ENCODE data around the gene PNMA1.
"Not testable (repeated sequence)": the region's sequence is repeated elsewhere in the genome, so short reads cannot be mapped to it uniquely, and the experiment has no call there.

Gene PNMA1

DNA sequence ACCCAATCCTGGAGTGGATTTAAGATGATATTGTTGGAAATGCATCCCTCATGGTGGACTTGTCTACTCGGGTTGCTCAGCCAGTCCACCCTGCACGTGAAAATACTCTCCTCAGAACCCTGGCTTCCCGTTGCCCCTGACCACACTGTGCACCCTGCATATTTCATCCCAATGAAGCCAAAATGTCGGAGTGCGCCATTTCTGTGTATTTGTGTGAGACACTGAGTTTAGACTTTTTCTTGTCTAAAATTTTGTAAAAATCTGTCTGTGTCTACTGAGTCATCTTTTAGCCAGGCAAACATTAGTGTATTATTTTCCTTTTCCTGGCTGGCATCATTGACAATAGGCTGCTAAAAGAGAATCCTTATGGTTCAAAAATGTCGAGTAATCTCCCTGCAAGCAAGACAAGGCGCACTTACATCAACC lies 485 bp upstream of the PNMA1 start:
- DNase-seq = no peak

DNA sequence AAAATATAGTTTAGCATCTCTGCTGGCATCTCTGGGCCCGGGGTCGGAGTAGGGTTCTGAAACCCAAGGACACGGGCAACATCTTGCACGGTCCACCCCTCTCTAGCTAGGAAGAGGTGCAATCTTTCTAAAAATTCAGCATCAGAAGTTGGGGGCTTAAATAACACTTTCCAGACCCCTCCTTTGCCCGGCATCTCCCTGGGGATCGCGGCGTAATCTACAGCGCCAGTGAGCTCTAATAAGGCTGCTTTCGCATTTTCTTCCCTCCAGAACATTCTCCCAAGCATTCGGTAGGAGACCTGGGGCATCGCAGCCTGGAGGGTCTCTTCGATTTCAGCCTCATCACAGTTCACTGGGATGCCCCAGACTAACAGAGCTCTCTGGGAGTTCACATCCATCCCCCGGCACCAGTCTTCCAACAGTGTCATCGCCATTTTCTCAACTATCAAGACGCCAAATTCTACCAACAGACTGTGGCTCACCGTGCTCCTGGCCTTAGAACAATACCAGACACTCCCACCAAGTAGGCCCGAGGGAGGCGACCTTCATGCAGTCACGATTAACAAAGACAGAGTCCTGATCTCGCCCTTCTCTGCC lies 880 bp downstream of the PNMA1 start:
- no peak for DNase-seq

DNA sequence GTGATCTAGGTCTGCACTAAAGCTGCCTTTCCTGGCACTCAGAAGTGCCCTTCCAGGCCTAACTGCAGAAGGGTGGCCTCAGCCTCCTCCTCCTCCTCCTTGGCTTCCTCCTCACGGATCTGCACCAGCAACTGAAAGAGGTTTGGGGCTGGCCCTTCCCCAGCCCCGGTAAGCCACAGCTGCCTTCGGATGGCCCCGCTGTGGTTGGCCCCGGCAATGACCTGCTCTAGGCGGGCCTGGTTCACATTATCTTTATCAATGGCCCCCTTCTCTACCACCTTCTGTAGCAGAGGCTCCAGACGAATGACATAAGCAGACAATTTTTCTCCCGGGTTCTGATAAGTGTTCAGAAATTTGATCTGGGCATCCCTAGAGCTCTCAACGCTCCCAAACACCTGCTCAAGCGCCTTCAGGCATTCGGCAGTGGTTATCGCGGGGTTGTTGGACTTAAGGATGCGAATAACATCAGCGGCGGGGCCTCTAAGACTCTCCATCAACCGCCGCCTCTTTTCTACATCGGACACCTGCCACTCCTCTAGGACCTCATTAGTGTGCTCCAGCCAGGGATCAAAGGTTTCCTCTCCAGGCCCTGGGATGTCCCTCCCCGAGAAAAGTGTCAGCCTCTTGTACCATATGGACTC lies 1.5 kb downstream of the PNMA1 start:
- no peak for DNase-seq

DNA sequence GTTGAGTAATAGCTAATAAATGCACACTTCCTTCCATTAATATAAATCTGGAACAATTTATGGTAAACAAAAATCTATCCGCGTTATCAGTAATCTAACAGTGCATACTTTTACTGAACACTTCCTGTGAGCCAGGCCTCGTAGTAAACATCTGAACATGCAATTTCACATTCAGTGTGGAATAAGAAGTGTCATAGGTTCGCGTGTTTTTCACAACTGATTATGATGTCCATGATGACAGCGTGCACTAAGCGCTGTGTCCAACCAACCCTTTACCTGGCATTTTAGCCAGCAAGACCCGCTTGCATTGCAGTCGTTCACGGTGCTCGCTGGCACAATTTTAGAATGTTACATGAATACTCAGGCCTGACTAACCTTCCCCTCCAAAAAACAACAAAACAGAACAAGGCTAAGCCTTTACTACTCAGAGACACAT lies 2.1 kb downstream of the PNMA1 start:
- no peak for DNase-seq

DNA sequence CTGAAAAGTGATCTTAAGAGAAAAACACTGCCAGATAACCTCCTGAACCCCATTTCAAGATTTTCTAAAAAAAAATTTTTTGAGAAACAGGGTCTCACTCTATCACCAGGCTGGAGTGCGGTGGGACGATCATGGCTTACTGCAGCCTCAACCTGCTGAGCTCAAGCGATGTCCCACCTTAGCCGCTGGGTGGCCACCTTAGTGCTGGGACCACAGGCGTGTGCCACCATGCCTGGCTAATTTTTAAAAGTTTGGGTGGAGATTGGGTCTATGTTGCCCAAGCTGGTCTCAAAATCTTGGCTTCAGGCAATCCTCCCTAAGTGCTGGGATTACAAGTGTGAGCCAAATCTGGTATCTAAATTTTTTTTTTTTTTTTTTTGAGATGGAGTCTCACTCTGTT lies 3.4 kb downstream of the PNMA1 start:
- no peak for DNase-seq

DNA sequence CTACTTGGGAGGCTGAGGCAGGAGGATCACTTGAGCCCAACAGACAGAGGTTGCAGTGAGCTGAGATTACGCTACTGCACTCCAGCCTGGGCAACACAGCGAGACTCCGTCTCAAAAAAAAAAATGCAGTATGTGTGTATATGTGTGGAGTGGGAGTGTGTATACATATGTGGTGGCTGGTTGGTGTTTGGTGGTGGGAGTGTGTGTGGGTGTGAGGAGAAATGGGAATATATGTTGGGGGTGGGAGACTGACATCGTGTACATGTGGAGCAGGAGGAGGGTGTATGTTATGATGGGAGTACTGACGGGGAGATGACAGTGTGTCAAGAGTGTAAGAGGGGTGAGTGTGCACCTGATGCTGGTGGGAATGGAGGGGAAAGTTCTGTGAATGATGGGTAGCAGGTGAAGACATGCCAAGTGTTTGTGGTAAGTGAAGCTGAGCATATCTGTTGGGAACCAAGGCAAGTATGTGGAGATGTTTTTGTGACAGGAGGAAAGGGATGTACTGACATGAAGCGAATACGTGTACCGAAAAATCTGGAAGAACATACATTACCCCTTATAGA lies 4.2 kb downstream of the PNMA1 start:
- no peak for DNase-seq

DNA sequence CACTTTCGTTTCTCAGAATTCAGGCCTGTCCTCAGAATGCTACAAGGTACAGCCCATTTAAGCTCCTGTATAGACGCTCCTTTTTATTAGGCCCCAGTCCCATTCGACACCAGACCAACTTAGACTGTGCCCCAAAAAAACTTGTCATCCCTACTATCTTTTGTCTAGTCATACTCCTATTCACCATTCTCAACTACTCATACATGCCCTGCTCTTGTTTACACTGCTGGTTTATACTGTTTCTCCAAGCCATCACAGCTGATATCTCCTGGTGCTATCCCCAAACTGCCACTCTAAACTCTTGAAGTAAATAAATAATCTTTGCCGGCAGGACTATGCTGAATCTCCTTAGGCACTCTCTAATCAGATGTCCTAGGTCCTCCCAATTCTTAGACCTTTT lies 6.1 kb downstream of the PNMA1 start:
- not testable (repeated sequence) for DNase-seq

DNA sequence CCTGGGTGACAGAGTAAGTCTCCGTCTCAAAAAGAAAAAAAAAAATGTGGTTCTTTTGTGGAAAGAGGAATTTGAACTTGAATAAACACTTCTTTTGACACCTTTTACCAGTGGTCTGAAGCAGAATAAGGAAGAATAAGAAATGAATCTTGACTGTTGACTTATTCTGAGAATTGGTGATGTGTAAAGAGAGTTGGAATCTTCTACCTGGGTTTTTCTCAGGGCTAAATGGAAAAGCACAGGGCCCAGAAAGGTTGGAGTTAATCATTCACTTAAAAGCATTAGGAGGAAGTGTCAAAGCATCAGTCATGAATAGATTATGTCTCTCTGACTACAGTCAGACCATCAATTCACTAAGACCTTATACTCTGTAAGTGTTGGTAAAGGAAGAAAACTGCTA lies 13.9 kb downstream of the PNMA1 start:
- no peak for DNase-seq

DNA sequence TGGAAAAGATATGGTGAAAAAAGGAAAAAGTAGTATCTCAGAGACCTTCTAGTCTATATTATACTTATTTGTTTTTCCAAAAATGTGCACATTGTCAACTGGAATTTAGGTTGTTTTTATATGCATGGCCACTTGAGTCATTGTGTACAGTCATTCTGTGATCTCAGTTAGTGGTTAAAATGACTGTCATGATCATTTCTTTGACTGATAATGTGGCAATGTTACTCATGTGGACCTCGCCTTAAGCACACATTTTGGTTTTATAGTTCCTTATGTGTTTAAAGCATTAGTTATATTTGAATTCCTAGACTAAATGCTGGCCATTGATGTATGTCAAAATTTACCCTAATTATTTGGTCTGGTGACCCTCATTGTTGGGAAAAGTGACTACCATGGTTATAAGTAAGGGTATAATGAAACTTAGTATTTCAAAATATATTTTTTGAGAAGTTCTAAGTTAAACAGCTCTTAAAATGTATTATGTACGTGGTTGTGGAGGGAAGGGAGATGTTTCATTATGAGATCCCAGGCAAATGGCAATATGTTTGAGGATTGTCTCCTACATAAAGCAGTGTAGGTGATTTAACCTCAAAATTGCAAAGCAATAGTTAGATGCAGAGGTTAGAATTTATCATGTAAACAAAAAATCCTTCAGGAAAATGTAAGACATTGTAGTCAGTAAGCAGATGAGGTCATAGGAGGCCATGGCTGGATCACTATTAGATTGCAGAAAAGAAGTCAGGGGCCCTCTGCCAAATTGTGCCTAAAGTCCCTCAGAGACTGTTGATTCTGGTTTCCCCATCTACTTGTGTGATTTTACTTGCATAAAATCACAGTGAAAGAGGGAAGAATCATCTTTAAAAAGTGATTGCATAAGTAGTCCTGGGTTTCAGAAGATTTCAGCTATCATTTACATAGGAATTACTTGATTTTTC lies 17.5 kb downstream of the PNMA1 start:
- DNase-seq = no peak

DNA sequence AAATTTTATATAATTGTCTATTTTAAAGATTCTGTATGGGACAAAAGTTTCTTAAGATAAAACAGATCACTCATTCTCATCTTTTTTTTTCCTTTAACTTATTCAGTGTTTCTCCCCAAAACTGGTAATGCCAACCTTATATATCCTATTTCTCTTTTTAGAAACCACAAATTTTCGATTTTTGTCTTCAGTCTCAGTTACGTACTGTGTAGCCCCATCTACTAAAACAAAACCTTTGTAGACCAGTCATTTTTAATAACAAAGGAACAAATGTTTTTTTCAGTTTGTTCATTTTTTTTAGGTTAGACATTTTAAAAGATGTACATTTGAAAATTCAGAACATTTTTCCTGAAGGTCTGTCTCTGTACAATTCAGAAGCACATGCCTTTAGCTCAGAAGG lies 18.2 kb downstream of the PNMA1 start:
- DNase-seq = no peak

DNA sequence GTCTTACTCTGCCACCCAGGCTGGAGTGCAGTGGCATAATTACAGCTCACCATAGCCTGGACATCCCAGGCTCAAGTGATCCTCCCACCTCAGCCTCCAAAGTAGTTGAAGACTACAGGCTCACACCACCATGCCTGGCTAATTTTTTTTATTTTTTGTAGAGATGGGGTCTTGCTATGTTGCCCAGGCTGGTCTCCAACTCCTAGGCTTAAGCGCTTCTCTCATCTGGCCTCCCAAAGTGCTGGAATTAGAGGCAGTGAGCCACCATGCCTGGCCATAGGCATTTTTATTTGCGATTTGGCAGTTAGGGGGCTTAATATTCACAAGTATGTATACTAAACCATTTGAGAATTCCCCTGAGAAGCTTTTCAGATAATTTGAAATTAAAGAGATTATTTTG lies 19.1 kb downstream of the PNMA1 start:
- no peak for DNase-seq

DNA sequence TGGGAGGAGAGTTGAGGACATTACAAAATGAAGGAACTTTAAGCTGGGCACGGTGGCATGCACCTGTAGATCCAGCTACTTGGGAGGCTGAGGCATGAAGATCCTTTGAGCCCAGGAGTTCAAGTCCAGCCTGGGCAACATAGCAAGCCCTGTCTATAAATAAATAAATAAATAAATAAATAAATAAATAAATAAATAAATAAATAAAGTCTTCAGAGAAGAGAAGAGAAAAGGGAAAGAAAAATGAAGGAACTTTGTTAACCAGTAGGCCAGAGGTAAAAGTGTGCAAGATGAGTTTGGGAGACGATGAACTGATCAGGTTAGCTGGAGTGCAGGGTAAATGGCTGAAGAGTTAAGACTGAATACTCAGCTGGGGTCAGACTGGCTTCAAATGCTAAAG lies 20.1 kb downstream of the PNMA1 start:
- no peak for DNase-seq

DNA sequence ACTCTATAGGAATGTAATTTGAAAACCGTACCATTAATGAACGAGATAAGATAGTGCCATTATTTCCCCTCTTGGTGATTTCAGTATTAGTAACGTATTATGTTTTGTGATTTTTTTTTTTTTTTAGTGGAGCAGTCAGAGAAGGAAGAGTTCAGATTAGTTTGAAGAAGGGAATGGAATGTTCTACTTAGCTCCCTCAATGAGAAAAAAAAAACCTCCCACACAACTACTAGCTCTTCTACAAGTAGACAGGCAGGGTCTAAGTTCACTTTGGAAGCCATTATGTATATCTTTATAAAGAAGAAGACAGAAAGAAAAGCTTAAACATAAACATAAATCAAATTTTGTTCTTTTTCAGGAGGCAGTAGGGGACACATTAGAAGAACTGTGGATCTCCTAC lies 27.3 kb downstream of the PNMA1 start:
- no peak for DNase-seq

DNA sequence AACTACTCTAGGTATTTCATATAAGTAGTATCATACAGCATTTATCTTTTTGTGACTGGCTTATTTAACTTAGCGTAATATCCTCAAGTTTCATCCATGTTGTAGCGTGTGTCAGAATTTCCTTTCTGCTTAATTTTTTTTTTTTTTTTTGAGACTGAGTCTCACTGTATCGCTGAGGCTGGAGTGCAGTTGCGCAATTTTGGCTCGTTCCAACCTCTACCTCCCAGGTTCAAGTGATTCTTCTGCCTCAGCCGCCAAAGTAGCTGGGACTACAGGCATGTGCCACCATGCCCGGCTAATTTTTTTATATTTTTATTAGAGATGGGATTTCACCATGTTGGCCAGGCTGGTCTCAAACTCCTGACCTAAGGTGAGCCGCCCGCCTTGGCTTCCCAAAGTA lies 28.9 kb downstream of the PNMA1 start:
- no peak for DNase-seq

DNA sequence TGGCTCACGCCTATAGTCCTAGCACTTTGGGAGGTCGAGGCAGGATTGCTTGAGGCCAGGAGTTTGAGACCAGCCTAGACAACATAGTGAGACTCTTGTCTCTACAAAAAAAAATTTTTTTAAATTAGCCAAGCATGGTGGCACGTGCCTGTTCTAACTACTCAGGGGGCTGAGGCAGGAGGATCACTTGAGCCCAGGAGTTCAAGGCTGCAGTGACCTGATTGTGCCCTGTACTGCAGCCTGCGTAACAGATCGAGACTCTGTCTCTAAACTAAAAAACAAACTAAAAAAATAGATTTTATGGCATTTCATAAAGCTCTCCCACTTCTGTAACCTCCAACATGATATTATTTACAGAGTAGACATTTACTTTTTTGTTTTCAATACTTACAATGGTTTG lies 29.6 kb downstream of the PNMA1 start:
- DNase-seq = no peak

DNA sequence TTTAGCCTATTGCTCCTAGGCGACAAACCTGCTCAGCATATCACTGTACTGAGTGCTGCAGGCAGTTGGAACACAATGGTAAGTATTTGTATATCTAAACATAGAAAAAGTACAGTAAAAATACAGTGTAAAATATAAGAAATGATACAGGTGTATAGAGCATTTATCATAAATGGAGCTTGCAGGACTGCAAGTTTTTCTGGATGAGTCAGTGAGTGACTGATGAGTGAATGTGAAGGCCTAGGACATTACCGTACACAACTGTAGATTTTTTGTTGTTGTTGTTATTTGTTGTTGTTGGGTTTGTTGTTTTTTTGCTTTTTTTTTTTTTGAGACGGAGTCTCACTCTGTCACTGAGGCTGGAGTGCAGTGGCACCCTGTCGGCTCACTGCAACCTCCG lies 33.4 kb downstream of the PNMA1 start:
- DNase-seq = no peak

DNA sequence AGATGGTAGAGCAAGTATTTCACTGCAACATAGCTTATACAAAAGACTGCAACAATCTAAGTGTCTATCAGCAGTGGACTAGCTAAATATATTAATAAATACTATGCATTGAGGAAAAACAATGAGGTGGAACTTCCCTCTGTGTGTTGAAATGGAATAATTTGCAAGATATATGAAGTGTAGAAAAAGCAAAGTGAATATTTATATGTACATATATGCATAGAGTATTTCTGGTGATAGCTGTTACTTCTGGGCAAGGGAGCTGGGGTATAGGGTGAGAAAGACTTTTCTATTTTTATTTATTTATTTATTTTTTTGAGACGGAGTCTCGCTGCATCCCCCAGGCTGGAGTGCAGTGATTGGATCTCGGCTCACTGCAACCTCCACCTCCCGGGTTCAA lies 35.5 kb downstream of the PNMA1 start:
- no peak for DNase-seq

DNA sequence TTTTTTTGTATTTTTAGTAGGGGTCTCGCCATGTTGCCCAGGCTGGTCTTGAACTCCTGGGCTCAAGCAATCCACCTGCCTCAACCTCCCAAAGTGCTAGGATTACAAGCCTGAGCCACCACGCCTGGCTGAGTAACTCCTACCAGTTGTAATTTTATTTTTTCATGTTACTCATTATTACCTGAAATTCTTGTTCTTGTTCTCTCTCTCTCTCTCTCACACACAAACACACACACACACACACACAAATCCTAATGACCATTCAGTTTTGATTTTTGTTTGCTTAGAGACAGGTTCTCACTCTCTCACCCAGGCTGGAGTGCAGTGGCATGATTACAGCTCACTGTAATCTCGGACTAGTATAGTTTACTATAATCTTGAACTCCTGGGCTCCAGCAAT lies 39.2 kb downstream of the PNMA1 start:
- no peak for DNase-seq

DNA sequence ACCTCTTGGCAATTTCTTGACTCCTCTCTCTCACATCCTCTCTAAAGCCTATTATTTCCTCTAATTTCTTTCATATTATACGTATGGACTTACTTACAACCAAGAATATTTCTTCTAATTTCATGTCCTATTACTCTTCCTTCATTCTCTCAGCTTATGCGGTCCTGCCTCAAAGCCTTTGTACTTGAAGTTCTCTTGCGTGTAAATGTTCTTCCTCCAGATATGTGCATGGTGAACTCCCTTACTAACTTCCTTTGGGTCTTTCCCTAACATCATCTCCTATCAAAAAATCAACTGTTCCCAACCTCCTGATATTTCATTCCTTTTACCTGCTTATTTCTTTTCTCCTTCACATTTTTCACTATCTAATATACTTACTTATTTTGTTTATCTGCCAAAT lies 46.3 kb downstream of the PNMA1 start:
- DNase-seq = no peak

DNA sequence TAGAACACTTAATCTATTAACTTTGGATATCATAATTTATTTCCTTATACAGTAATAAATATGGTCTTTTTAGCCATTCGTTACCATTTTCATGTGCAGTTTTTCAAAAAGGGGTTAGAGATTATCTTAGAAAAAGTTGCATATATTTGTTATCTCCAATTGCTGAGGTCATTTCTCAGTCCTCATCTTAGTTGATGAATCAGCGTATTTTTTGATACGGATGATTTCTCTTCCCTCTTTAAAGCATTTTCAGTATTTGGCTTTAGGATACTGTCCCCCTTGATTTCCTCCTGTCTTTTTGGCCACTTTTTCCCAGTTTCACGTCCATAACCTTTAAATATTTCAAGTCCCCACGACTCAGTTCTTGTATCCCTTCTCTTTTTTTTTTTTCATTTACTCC lies 47.6 kb downstream of the PNMA1 start:
- no peak for DNase-seq

DNA sequence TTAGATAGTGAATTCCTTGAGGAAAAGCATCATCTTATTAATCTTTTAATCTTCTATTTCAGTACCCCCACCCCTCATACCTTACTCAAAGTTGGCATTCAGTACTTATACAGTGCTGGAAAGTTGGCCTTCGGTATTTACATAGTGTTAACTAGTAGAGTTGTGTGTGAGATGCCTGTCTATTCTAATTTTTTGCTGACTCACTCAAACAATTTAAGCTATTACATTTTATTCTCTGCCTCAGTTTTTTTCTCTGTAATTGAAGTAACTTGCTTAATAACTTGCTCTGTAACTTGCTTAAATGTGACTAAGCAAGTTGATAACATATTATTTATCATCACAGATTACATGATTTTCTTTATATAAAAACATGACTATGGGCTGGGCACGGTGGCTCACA lies 49.1 kb downstream of the PNMA1 start:
- DNase-seq = no peak

DNA sequence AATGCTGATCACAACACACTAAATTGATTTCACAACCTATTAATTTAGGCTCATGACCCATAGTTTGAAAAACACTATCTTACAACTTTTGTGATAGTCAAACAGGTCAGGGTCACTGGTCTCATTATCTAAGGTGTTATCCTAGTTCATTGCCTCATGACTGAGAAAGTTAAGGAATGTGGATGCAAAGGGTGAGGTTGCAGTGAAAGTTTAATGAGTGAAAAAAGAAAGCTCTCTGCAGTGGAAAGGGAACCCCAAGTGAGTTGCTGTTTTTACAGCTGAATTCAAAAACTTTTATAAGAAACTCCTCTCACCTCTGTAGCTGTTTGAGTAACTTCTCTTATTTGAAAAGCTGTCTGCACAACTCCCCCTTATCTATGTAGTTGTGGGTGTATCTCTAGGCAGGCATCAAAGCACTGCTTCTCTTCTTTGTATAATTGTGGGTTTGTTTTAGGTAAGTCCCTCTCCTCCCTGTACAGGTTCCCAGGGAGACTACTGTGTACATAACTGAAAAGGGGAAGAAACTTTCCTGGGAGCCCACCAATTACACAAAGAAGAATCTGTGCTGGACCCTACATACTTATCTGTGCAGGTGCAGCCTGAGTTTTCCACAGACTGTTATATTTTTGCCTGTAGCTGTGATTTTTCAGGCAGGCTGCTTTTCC lies 50.5 kb downstream of the PNMA1 start:
- DNase-seq = no peak

DNA sequence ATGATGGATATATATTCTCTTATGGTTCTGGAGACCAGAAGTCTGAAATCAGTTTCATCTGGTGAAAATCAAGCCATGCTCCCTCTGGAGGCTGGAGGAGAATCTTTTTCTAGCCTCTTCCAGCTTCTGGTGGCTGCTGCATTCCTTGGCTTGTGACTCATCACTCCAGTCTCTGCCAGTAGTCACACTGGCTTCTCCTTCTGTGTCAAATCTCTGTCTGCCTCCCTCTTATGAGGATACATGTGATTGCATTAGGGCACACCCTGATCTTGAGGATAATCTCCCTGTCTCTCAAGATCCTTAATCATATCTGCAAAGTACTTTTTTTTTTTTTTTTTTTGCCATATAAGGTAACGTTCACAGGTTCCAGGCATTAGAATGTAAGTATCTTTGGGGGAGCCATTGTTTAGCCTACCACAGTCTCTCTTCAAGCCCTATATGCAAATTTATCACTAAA lies 51.7 kb downstream of the PNMA1 start:
- DNase-seq = no peak

All from GOT3 (cell line).